NAMALWA (cell line): ENCODE measurements around the gene CD2AP.
A peak's percentile ranks its signal among the peaks of the same experiment; 100 is the strongest.
"Not testable (repeated sequence)": the region's sequence is repeated elsewhere in the genome, so short reads cannot be mapped to it uniquely, and the experiment has no call there.

Experiments used
- DNase-seq: peaks from one replicate; pipeline ENCODE4 v3.0.0-alpha.2; 2015; ENCODE audit warnings: low spot score

Gene CD2AP

GRCh38 chr6:47477497-47478232, at the start of gene CD2AP:
Gene CD2AP, plus strand, starts transcription at chr6:47477789. Its CDS starts 456 bp downstream, at chr6:47478245.
- peak; percentile 98 for DNase-seq

- DNase-seq, result no peak
Measured at GRCh38 chr6:47428288-47428687, 49.3 kb upstream of the CD2AP start.

- no peak for DNase-seq
Measured at GRCh38 chr6:47428746-47429664, 48.6 kb upstream of the CD2AP start.

- no peak for DNase-seq
Measured at GRCh38 chr6:47434372-47435253, 43.0 kb upstream of the CD2AP start.

- no peak for DNase-seq
Measured at GRCh38 chr6:47435254-47435612, 42.4 kb upstream of the CD2AP start.

GRCh38 chr6:47437592-47437991, 40.0 kb upstream of the CD2AP start:
- DNase-seq, result peak; percentile 15

- DNase-seq, result peak; percentile 27
Measured at GRCh38 chr6:47438481-47439347, 38.9 kb upstream of the CD2AP start.

GRCh38 chr6:47439348-47439668, 38.3 kb upstream of the CD2AP start:
- no peak for DNase-seq

GRCh38 chr6:47440719-47441118, 36.9 kb upstream of the CD2AP start:
- DNase-seq, result no peak

GRCh38 chr6:47444964-47445363, 32.6 kb upstream of the CD2AP start:
- not testable (repeated sequence) for DNase-seq

- DNase-seq, result no peak
Measured at GRCh38 chr6:47446669-47447330, 30.8 kb upstream of the CD2AP start.

GRCh38 chr6:47447722-47448121, 29.9 kb upstream of the CD2AP start:
- DNase-seq, result no peak

- no peak for DNase-seq
Measured at GRCh38 chr6:47451162-47451561, 26.4 kb upstream of the CD2AP start.

- DNase-seq, result no peak
Measured at GRCh38 chr6:47452899-47453298, 24.7 kb upstream of the CD2AP start.

- no peak for DNase-seq
Measured at GRCh38 chr6:47453372-47453936, 24.1 kb upstream of the CD2AP start.

GRCh38 chr6:47454713-47455396, 22.7 kb upstream of the CD2AP start:
- no peak for DNase-seq

GRCh38 chr6:47455533-47456209, 21.9 kb upstream of the CD2AP start:
- no peak for DNase-seq

GRCh38 chr6:47456536-47456975, 21.0 kb upstream of the CD2AP start:
- DNase-seq, result no peak

GRCh38 chr6:47457370-47457769, 20.2 kb upstream of the CD2AP start:
- no peak for DNase-seq
